Neural crest cell (in vitro differentiated cells): ENCODE measurements around the gene GPR35. TPM values are rescaled to one million over a fixed set of nuclear protein-coding genes. Genes with fewer than 3 reads are reported as not detected.

Experiments used
- DNase-seq: peaks from one replicate; pipeline ENCODE4 v3.0.0; 2021; ENCODE audit warnings: low read depth, mixed read lengths, low spot score
- H3K27ac Mint-ChIP-seq: one replicate; pipeline ENCODE4 v1.8.0; 2021; ENCODE audit warnings: mild to moderate bottlenecking, mixed read lengths; ENCODE audit not compliant: unreplicated experiment
- H3K27me3 Mint-ChIP-seq: 2 replicates; pipeline ENCODE4 v1.8.0; 2021; ENCODE audit warnings: low read depth, mild to moderate bottlenecking, mixed read lengths
- H3K36me3 Mint-ChIP-seq: 2 replicates; pipeline ENCODE4 v1.8.0; 2021; ENCODE audit warnings: low read depth, mild to moderate bottlenecking, mixed read lengths
- H3K4me1 Mint-ChIP-seq: 2 replicates; pipeline ENCODE4 v1.8.0; 2021; ENCODE audit warnings: mixed read lengths
- H3K4me3 Mint-ChIP-seq: one replicate; pipeline ENCODE4 v1.8.0; 2021; ENCODE audit warnings: mild to moderate bottlenecking, mixed read lengths
- H3K9me3 Mint-ChIP-seq: 2 replicates; pipeline ENCODE4 v1.8.0; 2021; ENCODE audit warnings: mixed read lengths
- CTCF ChIP-seq: fragments of 200-600 bp; sonication (generic); conservative IDR thresholded peaks from 2 replicates; pipeline ENCODE4 v1.5.0; 2021; ENCODE audit warnings: antibody characterized with exemption, mild to moderate bottlenecking
- total RNA-seq: library from RNA; stranded (reverse); gene quantifications from 2 replicates; pipeline ENCODE4 v1.2.1, GENCODE V29; 2021

The GPR35 gene
- total RNA-seq, 1 donor from 2014 or later = 1.7 TPM

DNA sequence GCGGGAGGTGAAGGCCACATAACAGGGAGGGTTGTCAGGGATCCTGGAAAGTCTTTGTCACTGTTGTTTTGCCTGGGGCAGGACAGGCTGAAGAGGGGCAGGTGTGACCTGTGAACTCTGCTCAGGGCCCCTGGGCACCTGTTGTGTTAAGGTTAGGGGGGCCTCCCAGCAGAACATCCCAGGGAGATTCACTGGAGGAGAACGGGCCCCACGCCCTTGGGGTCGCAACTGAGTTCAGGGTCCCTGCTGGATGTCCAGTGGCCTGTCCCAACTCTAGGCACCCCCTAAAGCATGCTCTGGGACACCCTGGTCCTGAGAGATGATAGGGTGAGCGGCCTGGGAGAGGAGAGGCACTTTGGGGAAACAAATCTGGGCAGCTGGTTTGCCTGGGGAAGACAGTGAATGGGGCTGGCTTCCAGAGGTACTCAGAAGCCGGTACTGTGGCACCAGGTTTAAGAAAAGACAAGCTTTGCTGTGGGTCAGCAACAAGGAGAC lies 22.9 kb downstream of the GPR35 start:
- TF ChIP-seq CTCF = no peak
- DNase-seq = no peak
- H3K4me3 Mint-ChIP-seq = no peak overlapping the region
- H3K4me1 Mint-ChIP-seq = peaks cover 10% of the 10 kb centered on the region
- H3K27me3 Mint-ChIP-seq = peaks cover 25% of the 10 kb centered on the region
- H3K27ac Mint-ChIP-seq = no peak overlapping the region
- no peaks in the 10 kb centered on the region for H3K36me3 Mint-ChIP-seq
- H3K9me3 Mint-ChIP-seq = peaks cover 6% of the 10 kb centered on the region

DNA sequence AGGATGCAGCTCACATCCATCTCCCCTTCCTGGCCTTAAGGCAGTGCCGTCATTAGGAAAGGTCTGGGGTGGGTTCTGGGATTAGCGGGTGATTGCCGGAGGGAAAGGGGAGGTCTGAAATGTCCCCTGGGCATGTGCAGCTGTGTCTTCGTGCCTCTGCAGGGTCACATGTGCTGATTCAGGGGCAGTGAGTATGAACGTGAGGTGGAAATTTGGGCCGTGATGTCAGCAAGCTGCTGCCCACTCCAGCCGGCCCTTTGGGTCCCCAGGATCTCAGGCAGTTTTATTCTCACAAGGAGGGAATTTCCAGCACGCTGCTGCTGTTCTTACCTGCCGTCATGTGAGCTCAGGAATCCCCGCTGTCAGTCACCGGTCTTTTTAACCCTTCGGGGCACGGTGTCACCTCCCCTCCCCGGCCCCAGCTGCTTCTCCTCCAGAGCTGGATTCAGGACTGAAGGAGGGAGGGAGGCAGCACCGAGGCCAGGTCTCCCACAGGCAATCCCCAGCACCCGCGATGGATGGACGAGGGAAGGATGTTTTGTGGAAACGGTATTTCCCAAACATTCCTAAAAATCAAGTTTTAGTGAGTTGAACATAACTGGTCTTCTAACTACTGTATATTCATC lies 23.5 kb downstream of the GPR35 start:
- H3K27me3 Mint-ChIP-seq = peaks cover 29% of the 10 kb centered on the region
- DNase-seq = no peak
- H3K36me3 Mint-ChIP-seq = no peaks in the 10 kb centered on the region
- TF ChIP-seq CTCF = no peak
- H3K27ac Mint-ChIP-seq = no peak overlapping the region
- H3K4me3 Mint-ChIP-seq = no peak overlapping the region
- peaks cover 6% of the 10 kb centered on the region for H3K9me3 Mint-ChIP-seq
- peaks cover 10% of the 10 kb centered on the region for H3K4me1 Mint-ChIP-seq

DNA sequence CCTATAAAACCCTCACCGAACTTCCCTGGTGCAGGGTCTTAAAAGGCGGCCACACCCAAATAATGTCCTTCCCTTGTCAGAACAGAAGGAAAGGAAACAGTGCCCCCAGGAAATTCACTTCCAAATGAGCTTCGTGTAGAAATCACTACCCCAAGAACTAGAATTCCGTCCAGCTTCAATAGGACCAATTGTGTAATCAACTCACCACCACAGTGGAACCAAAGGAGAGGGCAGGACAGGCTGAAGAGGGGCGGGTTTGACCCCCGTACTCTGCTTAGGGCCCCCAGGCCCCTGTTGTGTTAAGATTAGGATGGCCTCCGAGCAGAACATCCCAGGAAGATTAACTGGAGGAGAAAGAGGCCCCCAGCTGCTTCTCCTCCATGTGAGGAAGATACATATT lies 24.1 kb downstream of the GPR35 start:
- peaks cover 6% of the 10 kb centered on the region for H3K9me3 Mint-ChIP-seq

GRCh38 chr2:240650254-240650965 lies 25.1 kb downstream of the GPR35 start:
- H3K27me3 Mint-ChIP-seq = peaks cover 41% of the 10 kb centered on the region
- no peak for TF ChIP-seq CTCF
- H3K4me1 Mint-ChIP-seq = peaks cover 10% of the 10 kb centered on the region
- H3K9me3 Mint-ChIP-seq = peaks cover 6% of the 10 kb centered on the region
- no peaks in the 10 kb centered on the region for H3K36me3 Mint-ChIP-seq
- H3K27ac Mint-ChIP-seq = no peak overlapping the region
- DNase-seq = no peak
- H3K4me3 Mint-ChIP-seq = no peak overlapping the region

More for the DNA sequence above, 24.1 kb downstream of the GPR35 start:
- Mint-ChIP-seq H3K27ac (no peak overlapping the region), H3K27me3 (peaks cover 30% of the 10 kb centered on the region), H3K36me3 (no peaks in the 10 kb centered on the region), H3K4me3 (no peak overlapping the region), H3K4me1 (peaks cover 10% of the 10 kb centered on the region)
- TF ChIP-seq CTCF = no peak
- DNase-seq = no peak

GRCh38 chr2:240651185-240651584 lies 25.9 kb downstream of the GPR35 start:
- no peak for DNase-seq
- no peak overlapping the region for H3K4me3 Mint-ChIP-seq
- no peak overlapping the region for H3K27ac Mint-ChIP-seq
- peaks cover 6% of the 10 kb centered on the region for H3K9me3 Mint-ChIP-seq
- H3K36me3 Mint-ChIP-seq = no peaks in the 10 kb centered on the region
- H3K4me1 Mint-ChIP-seq = peaks cover 10% of the 10 kb centered on the region
- TF ChIP-seq CTCF = no peak
- H3K27me3 Mint-ChIP-seq = peaks cover 45% of the 10 kb centered on the region
